Ovary (tissue), 3 donors: Measurements from ENCODE around the gene TXNRD2.

ENCODE experiments used
- CTCF ChIP-seq, 3 donors: fragments of 450-650 bp in 2 of 3; fragments of 200-600 bp in 1 of 3; IDR thresholded peaks; one replicate each; pipeline versions ENCODE4 v1.5.1 to v1.8.0; 2016 to 2022; ENCODE audit warnings: antibody characterized with exemption in 3 of 3, mild to moderate bottlenecking in 1 of 3
- EP300 ChIP-seq: sonication (generic); formaldehyde crosslinking; IDR thresholded peaks from one replicate; pipeline ENCODE4 v1.6.1; 2017; ENCODE audit warnings: antibody characterized with exemption
- POLR2A ChIP-seq: fragments of 450-650 bp; IDR thresholded peaks from one replicate; pipeline ENCODE4 v1.6.1; 2017; ENCODE audit warnings: antibody characterized with exemption, mild to moderate bottlenecking, moderate library complexity
- donor health status: DM: no; HTN: no; CAD: no.

- no peak for TF ChIP-seq CTCF (IDR thresholded peaks at IDR 0.05)
- TF ChIP-seq POLR2A, result no peak
- TF ChIP-seq EP300, result no peak
Measured at GRCh38 chr22:19984201-19984753, 42.7 kb upstream of the TXNRD2 start.
